Activated gamma-delta T cell treated with anti-CD3 and anti-CD28 coated beads, Interleukin-2, amount 50 U/mL, for 16 hours (primary cell): ENCODE measurements around the gene LITAF.
"Not testable (repeated sequence)": the region's sequence is repeated elsewhere in the genome, so short reads cannot be mapped to it uniquely, and the experiment has no call there.

Experiments
- DNase-seq: peaks from one replicate; pipeline ENCODE4 v3.0.0-alpha.2; 2020; ENCODE audit warnings: low read depth

Gene LITAF

DNA sequence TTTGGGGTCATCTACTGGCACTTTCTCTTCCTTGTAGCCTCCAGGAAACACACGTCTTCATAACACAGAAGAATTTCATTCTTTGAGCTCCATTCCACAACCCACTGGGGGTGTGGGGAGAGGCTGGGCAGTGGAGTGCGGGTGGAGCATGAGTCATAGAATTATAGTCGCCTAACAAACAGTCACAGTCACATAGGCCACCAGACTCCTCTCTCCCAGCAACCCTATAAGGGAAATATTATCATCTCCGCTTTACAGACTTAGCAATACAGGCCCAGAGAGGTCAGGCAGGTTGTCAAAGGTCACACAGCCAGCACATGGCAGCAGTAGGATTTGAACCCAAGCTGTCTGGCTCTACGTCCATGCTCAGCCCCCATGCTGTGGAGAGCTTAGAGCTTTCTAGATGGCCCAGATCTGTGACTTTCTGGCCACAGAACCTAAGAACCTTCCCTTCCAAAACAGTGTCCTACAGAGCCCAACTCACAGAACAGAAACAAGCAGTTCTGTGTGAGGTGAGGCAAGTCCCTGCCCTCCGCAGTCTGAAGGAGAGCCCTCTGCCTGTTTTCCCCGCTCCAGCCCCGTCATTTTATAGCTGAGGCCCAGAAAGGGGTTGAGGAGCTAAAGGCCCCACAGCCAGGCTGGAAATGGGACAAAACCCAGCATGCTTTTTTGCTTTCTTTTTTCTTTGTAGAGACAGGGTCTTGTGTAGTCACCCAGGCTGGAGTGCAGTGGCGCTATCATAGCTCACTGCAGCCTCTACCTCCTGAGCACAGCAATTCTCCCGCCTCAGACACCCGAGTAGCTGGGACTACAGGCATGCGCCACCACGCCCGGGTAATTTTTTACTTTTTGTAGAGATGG, 10.7 kb upstream of the LITAF start:
- DNase-seq = no peak

DNA sequence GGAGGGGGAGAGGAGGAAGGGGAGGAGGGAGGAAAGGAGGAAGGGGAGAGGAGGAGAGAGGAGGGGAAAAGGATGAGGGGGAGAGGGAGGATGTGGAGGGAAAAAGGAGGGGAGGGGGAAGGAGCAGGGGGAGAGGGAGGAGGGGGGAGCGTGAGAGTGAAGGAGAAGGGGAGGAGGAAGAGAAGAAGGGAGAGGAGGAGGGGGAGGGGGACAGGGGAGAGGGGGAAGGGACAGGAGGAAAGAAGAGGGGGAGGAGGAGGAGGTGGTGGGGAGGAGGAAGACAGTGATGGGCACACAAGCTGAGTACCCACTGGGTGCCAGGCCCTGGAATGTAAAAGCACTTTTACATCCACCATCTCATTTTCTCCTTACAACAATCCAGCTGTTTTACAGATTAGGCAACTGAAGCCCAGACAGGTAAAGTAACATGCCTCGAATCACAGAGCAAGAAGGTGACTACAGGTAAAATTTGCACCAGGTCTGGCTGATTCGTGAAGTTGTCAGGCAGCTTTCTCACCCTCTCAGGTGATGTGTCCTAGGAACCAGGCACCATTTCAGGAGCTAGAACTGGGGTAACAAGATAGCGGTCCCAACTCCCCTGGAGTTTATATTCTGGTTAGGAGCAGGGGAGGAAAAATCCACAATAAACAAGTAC, 10.0 kb upstream of the LITAF start:
- no peak for DNase-seq

DNA sequence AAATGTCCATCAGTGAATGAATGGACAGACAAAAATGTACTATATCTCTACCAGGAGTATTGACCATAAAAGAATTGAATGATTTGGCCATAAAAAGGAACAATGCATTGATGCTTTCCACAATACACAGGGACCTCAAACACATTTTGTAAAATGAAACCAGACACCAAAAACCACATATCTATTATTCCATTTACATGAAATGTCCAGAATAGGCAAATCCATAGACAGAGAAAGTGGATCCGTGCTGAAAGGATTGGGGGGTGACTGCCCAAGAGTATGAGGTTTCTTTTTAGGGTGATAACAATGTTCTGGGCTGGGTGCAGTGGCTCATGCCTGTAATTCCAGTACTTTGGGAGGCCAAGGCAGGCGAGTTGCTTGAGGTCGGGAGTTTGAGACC, 6.9 kb upstream of the LITAF start:
- no peak for DNase-seq

DNA sequence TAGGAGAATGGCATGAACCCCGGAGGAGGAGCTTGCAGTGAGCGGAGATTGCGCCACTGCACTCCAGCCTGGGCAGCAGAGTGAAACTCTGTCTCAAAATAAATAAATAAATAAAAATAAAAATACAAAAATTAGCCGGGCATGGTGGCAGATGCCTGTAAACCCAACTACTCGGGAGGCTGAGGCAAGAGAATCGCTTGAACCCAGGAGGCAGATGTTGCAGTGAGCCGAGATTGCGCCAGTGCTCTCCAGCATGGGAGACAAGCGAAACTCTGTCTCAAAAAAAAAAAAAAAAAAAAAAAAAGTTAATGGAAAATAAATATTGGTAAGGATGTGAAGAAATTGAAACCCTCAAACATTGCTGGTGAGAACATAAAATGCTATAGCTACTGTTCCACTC, 6.4 kb upstream of the LITAF start:
- not testable (repeated sequence) for DNase-seq

DNA sequence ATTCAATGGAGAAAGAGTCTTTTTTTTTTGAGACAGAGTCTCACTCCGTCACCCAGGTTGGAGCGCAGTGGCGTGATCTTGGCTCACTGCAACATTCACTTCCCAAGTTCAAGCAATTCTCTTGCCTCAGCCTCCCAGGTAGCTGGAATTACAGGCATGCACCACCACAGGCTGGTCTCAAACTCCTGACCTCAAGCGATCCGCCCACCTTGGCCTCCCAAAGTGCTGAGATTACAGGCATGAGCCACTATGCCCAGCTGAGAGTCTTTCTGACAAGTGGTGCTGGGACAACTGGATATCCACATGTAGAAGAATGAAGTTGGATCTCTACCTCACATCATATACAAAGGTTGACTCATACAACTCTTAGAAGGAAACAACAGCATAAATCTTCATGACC, 4.9 kb upstream of the LITAF start:
- not testable (repeated sequence) for DNase-seq

DNA sequence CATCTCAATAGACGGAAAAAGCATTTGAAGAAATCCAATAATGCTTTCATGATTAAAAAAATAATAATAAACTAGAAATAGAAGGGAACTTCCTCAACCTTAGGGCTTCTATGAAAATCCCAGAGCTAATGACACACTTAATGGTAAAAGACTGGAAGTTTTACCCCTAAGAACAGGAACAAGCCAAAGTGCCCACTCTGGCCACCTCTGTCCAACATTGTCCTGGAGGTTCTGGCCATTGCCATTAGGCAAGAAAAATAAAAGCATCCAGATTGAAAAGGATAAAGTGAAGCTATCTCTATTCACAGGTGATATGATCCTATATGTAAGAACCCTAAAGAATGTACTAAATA, 2.5 kb upstream of the LITAF start:
- no peak for DNase-seq

DNA sequence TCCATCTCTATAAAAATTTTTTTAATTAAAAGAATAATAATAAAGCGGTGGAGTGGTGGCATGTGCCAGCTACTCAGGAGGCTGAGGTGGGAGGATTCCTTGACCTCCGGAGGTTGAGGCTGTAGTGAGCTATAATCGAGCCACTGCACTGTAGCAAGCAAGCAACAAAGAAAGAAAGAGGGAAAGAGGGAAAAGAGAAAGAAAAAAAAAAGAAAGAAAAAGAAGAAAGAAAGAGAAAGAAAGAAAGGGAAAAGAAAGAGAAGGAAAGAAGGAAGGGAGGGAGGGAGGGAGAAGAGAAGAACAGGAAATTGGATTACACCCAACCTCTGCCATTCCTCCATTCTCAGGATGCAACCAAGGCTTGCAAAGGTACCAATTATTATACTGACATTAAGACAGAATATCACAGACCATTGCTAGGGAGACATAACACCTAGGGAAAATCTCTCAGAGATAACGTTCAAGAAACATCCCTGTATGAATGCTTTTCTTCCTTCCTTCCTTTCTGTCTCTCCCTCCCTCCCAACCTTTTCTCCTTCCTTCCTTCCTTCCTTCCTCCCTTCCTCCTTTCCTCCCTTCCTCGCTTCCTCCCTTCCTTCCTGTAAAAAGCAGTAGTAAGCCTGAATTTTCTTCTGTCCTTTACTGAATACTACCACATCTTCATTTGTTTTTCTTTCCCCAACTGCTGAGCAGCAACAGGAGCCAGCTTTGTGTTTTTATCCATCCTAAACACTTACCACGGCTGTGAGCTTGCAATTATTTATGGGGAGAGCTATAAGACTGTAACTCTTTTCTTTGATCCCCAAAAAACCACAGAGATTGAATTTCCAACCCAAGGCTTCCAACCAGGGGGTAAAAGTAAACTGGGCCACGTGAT, 1.8 kb upstream of the LITAF start:
- no peak for DNase-seq

DNA sequence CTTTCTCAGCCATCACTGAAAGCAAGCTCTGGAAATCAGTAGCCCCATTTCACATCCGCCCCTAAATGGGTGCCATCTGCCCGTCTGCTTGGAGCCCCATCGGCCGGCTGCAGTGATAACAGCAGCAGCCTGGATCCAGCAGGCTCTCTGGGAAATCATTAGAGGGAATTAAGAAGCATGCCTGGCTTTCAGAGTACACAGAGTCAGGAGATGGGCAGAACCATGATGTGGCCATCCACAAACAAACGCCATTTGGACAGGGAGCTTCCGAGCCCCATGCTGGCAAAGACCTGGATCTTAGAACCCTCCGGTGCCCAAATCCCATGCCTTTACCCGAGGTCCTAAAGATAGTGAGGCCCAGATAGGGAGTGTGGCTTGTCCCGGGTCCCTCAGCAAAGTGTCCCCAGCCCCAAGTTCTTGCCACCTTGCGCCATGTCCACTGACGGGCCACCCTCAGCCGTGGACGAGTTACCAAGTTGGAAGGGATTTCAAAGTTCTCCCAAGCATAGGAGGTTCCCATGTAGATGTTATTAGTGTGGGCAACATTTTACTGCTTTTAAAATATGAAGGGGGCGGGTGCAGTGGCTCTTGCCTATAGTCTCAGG, 1.0 kb upstream of the LITAF start:
- DNase-seq = no peak

DNA sequence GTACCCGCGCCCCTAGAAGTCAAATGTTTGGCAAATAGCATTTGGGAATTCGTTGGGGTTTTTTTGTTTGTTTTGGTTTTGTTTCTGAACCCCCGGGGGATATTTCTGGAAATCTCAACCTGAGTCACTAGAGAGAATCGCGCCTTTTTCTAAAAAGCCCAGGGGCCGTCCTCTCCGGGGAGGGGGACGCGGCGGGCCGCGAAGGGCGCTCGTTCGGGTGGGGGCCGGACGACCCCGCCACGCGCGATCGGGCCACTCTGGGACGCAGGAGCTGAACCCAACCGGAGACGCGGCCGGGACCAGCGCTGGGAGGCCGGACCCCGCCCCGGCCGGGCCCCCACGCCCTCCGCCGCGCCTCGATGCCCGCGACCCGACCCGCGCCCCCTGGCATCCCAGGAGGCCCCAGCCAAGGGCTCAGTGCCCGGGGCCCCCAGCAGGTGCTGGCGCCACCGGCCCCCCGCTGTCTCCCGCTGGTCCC, 302 bp downstream of the LITAF start:
- DNase-seq = no peak

DNA sequence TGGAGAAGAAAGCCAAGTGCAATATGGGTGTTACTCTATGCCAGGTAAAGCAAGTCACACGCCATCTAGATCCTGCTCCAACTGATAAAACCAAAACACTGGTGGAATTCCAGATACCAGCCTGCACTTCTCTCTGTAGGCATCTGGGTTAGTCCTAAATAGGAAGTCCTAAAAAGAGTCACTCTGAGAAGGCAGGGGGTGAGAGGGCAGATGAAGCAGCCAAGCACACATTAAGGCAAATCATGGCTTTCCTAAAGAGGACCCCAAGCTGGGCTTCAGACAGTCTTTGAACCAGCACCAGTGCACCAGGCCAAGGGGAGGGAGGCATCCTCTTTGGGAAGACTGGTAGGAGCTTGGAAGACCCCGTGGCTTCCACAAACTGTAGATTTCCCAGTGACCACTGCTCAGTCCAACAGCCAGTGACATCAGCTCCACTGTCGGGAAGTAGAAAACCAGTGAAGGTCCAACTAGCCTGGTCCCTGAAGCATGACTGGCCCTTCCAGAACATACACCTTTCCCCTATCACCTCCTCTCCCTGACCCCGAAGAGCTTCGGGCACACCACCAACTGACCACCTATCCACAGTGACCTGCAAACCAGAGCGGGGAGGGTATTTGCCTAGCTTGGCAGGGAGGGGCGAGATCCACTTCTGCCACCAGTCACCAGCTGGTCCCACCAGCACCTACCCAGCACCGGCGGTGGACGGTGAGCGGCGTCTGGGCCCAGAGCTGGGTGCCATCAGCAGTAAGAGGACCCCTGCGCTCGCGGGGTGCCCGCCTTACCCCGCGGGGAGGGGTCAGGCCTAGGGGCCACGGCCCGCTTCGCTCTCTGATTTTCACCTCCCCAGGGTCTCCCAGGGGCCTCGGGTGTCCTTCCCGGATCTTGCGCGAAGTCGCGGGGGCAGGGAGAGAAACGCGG, 1.0 kb downstream of the LITAF start:
- no peak for DNase-seq

DNA sequence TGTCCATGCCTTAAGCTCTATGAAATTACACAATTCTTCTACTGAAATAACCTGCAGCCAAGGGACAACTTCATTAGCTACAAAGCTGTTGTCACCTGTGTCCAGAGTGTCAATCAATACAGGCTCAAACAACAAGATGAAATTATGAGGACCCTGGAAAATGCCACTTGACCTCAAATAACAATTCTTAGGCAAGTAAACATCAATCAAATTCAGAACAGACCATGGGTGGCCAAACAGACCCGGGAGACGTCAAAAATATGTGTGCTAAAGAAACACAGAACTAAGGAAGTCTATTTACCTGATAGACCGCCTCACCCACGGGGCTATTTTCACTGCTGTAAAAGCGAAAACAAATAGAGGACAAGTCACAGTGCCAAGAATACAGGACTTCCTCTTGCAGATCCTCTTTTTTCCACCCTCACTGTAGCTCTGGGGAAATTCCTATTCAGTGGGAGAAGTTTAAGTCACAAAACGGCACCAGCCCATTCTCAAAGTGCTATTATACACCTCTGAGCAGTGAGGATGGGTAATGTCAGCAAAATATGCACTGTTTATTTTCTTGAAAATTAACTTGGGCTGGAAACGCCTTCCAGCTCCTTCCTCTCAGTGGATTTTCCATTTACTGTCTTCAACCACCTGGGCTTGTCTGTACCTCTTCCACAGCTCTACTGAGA, 2.7 kb downstream of the LITAF start:
- no peak for DNase-seq

DNA sequence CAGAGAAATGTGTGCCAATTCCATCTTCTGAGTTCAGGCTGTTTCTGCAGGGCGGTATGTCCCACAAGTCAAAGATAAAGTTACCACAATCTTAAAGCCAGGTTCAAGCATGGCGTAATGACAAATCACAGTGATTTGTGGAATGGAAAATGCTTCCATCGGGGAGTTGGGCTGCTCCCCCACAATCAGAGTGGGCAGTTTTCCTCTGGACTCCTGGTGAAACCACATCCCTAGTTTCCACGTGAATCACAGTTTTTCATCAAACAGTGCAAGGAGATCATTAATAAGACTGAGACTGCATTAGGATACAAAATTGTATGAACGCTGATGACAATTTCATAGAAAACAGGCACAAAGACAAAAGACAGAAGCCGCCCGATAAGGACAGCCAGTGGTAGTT, 3.6 kb downstream of the LITAF start:
- DNase-seq = no peak

DNA sequence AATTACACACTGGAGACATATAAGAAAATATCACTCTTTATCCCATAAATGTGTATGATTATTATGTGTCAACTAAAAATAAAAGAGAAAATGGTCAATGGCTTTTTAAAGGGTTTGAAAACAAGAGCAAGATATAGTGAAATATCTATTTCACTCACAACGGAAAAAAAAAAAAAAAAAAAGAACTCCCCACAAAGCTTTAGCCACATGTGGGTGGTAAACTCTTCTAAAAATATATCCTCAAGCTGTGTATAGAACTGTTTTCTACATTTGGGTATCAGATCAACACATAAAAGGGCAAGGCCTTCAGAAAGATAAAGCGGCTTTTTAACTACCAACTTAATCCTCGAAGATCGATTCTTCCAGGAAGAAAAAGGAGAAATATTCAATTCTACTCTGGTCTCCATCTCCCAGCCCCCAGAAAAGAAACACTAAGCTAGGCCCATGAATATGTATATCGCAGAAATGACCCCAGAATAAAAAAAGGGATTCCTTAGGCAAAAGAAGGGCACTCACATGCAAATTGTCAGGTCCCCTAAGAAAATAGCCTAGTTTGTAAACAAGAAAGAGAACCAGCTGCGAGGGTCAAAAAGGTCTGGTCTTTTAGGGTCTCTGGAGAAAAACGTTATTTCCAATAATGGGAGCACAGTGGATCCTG, 4.4 kb downstream of the LITAF start:
- DNase-seq = no peak

DNA sequence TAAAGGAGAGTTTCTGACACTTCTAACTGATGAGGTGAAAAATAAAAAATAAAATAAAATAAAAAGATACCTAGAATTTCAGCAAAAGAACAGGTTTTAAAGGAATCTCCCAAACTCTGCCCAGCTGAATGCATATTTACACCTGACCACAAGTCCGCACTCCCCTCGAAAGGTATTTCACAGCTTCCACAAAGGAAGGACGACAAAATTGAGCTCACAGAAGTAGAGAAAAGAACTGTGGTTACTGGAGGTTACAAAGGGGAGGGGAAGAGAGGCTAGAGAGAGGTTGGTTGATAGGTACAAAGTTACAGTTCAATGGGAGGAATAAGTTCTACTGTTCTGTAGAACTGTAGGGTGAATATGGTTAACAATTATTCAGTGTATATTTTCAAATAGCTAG, 5.0 kb downstream of the LITAF start:
- no peak for DNase-seq

DNA sequence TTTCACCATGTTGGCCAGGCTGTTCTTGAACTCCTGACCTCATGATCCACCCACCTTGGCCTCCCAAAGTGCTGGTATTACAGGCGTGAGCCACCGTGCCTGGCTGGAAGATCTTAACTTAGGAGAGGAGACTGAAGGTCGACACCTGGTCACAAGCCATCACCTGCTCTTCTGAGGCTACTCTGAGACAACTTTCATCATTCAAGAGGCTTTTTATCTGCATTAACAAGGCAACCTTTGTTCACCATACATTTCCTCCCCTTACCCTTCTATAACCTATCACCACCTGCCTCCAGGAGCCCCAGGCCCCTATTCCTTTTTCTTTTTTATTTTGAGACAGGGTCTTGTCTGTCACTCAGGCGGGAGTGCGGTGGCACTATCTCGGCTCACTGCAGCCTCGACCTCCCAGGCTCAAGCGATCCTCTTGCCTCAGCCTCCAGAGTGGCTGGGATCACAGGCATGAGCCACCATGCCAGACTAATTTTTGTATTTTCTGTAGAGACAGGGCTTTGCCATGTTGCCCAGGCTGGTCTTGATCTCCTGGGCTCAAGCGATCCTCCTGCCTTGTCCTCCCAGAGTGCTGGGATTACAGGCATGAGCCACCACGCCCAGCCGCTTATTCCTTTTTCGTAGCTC, 6.2 kb downstream of the LITAF start:
- no peak for DNase-seq

DNA sequence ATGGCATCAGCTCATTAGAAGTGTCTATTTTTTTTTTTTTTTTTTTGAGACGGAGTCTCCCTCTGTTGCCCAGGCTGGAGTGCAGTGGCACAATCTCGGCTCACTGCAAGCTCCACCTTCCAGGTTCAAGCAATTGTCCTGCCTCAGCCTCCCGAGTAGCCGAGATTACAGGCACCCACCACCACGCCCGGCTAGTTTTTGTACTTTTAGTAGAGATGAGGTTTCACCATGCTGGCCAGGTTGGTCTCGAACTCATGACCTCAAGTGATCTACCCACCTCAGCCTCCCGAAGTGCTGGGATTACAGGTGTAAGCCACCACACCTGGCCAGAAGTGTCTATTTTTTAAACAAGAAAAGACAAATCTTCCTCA, 9.4 kb downstream of the LITAF start:
- not testable (repeated sequence) for DNase-seq

DNA sequence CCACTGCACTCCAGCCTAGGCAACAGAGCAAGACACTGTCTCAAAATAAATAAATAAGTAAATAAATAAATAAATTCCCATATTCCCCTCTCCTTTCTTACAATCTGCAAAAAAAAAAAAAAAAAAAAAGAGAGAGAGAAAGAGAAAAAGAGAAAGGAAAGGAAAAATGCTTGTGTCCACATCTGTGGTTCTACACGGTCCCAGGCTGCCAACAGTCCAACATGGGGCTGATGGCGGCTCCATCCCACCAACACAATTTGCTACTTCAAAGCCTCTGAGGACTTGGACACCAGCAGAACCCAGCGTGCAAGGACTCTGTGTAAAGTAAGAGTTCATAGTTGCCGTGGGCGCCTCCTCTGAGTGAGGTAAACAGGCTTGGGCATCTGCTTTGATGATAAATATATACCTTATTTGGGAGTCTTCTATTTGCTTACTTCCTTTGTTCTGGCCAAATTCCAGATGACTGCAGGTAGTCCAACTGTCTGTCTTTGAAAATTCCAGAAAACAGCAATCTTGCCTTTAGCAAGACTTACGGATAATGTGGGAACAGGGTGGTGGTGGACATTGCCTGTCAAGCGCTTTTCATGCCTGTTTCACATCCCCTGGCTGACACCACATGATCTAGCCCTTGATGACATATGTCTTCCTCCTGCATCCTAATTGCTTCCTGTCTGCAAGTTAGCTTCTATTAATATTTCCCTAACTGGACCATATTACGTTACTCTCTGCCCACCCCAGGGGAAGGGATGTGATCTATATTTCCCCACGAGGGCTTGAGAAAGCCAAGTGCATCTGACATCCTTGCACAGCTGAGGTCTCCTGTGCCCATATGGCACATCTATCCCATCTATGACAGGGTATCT, 10.1 kb downstream of the LITAF start:
- no peak for DNase-seq

DNA sequence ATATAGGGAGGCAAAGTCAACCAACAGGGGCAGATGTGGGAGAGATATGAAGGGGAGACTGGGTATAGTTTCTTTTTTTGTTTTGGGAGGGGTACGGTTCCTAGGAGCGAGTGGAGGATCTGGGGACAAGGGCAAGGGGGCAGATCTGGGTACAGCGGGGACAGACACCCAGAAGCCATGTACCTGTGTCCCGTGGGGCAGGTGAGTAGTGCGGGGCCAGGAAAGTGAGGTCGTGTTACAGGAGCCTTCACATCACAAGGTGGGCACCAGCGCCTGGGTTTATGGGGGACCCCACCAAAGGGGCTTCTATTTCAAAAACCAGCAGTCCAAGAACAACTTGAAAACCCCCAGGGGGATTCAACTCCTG, 11.5 kb downstream of the LITAF start:
- no peak for DNase-seq
